Measurements from ENCODE around the gene CFAP54. TPM values are rescaled to one million over a fixed set of nuclear protein-coding genes. Genes with fewer than 3 reads are reported as not detected.
"Not testable (repeated sequence)": the region's sequence is repeated elsewhere in the genome, so short reads cannot be mapped to it uniquely, and the experiment has no call there.

The CFAP54 gene
- polyA plus RNA-seq, 10 donors, result 0.28 to 0.54 (median 0.43) TPM

DNA sequence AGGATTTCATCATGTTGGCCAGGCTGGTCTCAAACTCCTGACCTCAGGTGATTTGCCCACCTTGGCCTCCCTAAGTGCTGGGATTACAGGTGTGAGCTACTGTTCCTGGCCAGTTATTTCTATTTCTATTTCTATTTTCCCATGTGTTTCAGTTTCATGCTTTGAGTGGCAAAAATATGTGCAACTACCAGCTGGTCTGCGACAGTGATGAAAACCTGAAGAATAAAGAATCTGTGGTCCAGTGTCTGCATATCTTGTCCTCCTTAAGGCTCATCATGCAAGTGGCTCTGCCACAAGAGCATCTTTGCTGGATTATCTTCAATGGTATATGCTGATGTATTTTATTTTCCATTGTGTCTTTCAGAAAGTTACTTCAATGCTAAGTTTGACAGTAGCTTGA lies 17.4 kb downstream of the CFAP54 start:
- DNase-seq, result no peak

DNA sequence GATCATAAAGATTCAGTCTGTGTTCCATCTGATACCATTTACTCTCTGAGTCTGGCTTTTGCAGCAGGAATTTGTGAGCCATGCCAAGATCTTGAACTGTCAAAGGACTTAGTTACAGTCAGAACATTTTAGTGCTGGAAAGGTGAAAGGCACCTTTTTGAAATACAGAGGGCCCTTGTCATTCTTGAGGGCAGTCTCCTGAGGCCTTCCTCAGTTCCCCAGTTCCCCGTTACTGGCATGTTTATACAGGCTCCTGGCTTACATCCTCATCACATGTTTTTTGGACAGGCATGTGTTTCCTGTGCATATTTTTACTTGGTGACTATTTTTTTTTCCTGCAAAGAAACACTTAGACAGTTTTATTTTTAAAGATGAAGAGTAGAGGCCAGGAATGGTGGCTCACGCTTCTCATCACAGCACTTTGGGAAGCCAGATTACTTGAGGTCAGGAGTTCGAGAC lies 21.0 kb downstream of the CFAP54 start:
- peak in 1 of 3 donors; percentile 50 for DNase-seq

GRCh38 chr12:96513166-96513565 lies 23.8 kb downstream of the CFAP54 start:
- no peak for DNase-seq

DNA sequence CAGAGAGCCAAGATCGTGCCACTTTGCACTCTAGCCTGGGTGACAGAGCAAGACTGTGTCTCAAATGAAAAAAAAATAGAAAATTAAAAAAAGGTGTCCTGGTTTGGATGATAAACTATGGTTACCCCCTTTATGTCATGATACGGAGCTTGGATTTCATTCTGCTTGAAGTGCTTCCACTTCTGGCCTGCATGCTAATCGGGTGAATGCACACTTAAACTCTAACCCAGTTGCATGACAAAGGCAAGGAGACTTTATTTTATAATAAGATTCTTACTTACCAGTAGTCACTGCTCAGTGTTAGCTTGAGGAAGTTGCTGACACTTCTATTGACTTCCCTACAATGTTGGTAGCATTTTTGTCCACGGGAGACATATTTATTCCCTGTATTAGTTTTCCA lies 24.3 kb downstream of the CFAP54 start:
- no peak for DNase-seq

DNA sequence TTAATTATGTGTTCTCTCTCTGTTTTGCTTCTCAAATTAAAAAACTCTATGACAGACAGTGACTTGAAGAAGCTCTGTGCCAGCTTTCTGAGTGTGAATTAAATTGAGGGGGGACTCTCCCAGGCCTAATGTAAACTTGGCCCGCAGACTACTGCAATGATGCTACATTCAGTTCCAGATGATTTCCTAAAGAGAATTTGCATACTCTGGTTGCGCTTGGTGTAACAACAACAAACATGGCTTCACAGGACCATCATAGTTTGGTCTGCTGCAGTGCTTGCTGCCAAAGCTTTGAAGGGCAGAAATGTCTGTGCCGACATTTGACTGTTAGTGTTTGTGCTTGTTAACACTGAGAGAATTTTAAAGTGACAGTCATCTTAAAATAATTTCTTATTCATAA lies 25.0 kb downstream of the CFAP54 start:
- peak in 1 of 3 donors; percentile 30 for DNase-seq

DNA sequence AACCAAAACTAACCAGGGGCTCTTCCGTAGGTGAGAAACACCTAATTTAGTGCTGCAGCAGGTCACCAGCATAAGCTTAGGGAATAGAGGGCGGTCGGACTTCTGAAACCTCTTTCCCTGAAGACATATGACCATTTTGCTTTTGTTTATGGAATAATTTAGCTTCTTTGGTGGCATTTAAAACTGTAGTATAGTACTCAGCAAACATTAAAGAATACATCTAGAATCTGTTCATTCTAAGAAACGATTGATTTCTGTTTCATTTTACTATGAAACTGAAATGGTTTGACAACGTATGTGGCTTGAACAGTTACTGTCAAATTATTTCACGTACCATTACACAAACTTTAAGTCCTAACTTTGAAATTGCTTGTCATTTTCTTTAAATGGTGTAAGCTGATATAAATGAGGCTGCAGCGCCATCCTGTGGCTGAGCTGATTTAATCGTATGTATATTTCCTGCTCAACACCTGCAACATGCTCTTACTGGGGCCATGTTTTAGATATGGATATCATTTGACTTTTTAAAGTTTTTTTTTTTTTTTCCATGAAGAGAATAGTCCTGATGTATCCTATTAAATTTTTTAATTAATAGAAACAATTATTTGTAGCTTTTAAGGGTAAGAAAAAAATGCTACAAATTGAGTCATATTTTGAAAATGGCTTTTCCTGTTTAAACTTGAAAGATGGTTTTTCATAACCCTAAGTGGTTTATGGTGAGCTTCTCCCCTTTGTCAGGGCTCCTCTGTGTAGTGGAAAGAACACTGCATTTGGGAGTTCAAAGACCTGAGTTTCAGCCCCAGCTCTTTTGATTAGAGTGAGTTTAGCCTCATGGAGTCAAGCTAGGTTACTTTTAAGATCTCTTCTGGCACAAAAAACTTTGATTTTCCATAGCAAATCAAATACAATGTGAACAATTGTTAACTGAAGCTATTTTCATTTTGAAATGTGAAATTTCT lies 27.4 kb downstream of the CFAP54 start:
- DNase-seq, result peak; percentile 58 to 83 (median 78)

GRCh38 chr12:96520767-96521166 lies 31.4 kb downstream of the CFAP54 start:
- no peak for DNase-seq

- no peak for DNase-seq
Measured at GRCh38 chr12:96521895-96522682, 32.7 kb downstream of the CFAP54 start.

GRCh38 chr12:96522690-96523089 lies 33.3 kb downstream of the CFAP54 start:
- no peak for DNase-seq

- no peak for DNase-seq
Measured at GRCh38 chr12:96526110-96526509, 36.7 kb downstream of the CFAP54 start.

DNA sequence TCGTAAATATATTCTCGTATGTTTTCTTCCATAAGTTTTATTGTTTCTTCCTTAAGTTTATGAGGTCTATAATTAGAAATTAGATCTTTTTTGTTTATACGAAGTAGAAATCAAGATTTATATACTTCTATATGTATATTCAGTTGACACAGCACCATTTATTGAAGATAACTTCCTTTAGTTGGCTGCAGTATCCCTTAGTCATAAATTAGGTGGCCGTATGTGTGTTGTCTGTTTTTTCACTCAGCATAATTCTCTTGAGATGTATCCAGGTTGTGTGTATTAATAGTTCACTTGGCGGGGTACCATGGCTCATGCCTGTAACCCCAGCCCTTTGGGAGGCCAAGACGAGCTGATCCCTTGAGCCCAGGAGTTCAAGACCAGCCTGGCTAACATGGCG lies 40.5 kb downstream of the CFAP54 start:
- DNase-seq, result no peak

GRCh38 chr12:96534339-96534738 lies 45.0 kb downstream of the CFAP54 start:
- DNase-seq, result no peak

DNA sequence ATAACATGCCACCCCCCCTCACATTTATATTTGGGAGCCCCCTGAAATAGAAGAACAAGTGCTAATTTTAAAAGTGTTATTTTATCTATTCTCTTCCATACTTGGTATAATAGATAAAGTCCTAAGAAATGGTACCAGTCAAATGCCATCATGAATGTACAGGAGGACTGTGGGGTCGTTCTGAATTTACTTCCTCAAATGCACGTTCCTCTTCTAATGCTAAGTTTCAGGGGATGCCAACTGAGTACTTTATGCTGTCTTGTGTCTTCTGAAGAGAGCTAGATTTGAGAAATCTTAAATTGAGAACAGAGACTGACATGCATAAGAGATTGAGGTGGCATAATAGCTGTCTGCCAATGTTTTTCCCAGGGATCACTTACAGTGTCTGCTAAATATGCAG lies 59.0 kb downstream of the CFAP54 start:
- DNase-seq, result no peak

- DNase-seq, result no peak
Measured at GRCh38 chr12:96549341-96549740, 60.0 kb downstream of the CFAP54 start.

DNA sequence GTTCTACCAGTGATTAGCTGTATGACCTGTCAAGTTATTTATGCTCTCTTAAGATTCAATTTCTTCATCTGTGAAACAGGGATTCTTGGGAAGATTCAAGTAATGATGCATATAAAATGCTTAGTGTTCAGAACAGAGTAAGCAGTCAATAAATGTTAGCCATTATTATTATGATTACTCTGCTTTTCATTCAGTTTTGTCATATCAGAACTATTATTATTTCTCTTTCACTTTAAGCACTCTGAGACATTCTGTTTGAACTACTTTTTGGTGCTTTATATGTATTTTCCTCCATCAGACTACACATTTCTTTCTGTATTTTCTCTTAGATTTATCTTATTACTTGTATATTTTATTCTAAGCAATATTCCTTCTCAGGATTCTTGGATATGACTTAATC lies 81.2 kb downstream of the CFAP54 start:
- DNase-seq, result no peak

DNA sequence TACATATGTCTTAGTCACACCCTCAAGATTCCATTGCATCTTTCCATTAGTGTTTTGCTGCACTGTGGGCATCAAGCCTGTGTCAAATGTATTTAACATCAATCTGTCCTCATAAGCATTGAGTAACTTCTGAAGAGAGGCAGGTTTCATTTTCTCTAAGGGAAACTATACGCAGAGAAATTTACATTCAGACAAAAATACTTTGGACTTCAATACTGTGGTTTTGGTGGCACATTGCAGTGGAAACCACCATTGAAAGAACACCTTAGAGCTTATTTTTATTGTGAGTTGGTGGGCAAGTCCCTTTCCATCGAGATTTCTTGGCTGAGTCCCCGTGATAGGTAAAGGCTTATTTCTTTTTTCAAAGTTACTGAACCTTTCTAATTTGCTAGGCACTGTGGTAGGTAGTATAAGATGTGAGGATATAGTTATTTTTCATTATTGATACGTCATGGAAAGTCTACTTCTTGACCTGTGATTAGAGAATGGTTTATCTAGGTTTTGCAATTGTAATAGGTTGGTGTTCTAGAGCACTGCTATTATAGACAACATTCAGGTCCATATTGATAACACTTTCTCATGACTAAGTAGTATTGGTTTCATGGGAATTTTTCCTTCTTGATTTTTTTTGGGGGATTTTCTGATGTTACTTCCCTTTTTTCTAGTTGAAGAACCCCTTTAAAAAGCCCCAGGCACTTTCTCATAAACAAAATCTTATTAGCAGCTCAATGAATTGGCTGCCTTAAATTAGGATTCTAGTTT lies 81.9 kb downstream of the CFAP54 start:
- DNase-seq, result no peak

DNA sequence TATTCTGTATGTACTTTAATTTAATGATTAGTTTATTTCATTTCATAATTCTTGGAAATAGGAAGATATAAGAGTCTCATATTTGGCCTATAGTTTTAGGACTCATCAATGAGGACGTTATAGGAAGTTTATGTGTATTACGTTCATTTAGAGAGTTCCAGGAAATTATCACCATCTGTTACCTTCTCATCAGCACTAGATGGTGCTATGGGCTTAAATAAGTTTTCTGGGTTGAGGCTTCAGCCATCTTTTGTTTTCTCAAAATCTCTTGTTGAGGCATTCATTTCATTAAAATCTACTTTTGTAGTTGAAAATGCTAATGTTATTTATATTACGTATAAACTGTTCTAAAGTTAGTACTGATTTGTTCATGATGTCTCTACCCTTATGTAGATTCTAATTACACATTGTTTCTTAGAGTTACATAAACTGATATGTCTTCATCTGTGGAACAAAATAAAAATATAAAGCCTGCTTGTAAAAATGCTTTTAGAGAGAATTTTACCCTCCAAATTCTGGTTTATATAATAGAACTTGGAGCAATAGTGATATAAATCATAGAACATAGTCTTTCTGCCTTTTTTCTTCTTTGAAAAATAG lies 89.2 kb downstream of the CFAP54 start:
- DNase-seq, result peak; percentile 47 to 78 (median 48)

DNA sequence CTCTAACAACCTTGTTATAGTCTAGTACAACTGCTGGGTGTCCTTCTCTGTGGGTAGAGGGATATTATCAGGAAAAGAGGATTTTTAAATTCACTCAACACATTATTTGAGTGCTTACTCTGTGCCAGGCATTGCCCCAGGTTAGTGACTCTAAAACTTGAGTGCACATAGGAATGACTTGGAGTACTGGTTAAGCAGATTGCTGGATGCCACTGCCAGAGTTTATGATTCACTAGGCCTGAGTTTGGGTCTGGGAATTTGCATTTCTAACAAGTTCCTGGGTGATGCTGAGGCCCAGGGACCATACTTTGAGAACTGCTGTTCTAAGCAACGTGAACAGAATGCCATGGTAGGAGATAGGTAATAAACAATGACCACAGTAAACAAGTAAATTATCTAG lies 96.6 kb downstream of the CFAP54 start:
- DNase-seq, result no peak

DNA sequence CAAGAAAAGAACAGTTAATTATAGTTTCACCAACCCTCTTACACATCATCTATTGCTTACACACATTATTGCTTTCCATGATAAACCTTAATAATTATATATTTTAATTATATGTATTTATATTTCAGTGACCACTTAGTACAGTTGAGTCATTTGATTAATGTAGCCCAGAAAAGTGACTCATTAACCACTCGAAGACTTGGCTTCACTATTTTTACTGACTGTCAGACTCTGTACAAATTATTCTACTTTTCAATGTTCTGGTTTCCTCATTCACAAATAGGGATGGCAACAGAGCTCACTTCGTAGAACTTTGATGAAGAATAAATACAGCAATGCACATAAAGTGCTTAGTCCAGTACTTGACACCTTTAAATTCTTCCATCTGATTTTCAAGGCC lies 98.3 kb downstream of the CFAP54 start:
- no peak for DNase-seq

- no peak for DNase-seq
Measured at GRCh38 chr12:96590970-96591369, 101.6 kb downstream of the CFAP54 start.

DNA sequence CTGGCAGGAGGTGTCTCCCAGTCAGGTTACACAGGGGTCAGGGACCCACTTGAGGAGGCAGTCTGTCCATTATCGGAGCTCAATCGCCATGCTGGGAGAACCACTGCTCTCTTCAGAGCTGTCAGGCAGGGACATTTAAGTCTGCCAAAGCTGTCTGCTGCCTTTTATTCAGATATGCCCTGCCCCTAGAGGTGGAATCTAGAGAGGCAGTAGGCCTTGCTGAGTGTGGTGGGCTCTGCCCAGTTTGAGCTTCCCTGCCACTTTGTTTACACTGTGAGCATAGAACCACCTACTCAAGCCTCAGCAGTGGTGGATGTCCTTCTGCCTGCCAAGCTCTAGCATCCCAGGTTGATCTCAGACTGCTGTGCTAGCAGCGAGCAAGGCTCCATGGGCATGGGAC lies 115.0 kb downstream of the CFAP54 start:
- not testable (repeated sequence) for DNase-seq

DNA sequence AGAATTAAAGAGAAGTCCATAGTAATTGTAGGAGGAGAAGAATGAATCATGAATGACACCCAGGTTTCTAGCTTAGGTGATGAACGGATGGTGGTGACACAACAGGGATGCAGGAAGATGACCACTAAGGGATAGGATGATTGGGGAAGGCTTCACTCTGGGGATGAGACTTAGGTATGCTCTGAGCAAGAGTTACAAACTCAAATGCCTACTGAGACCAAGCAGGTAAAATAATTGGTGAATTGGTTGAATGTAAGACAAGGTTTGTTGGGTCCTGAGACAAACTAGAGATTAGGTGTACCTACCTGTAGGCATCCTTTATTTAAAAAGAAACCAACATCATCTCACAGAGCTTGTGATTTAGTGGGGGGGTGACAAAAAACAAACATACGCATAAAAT lies 116.3 kb downstream of the CFAP54 start:
- DNase-seq, result no peak
